A673 (cell line): ENCODE results near the gene NEO1.

Source experiments
- EZH2 ChIP-seq: fragments of 200-600 bp; sonication (generic); IDR thresholded peaks from 2 replicates; pipeline ENCODE4 v1.6.1; 2017; ENCODE audit warnings: borderline replicate concordance, low read depth, mild to moderate bottlenecking, mixed read lengths, antibody characterized with exemption, low read length; ENCODE audit not compliant: poor library complexity, severe bottlenecking
- TF ChIP-seq, protein P1 (sequence below): fragments of 300-800, 200-600 bp; sonication (generic); conservative IDR thresholded peaks from 2 replicates; pipeline ENCODE4 v1.5.1; 2017; ENCODE audit warnings: low read depth, mild to moderate bottlenecking, antibody characterized with exemption, low read length, moderate library complexity, mixed read lengths

DNA sequence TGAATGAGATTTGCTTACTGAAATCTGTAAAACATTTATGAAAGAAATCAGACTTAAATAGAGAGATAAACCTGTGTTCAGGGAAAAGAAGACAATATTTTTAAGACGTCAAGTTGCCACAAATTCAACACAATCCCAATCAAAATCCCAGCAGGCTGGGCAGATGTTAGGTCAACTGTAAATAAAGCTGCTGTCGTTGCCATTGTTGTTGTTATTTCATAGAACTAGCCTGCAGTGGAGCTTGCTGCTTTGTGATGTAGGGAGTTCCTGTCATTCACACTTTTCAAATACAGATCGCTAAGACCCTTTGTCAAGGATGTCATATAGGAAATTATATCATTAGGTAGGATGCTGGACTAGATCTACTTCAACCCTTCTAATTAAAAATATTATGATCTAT, 123.1 kb downstream of the NEO1 start:
- TF ChIP-seq, protein P1, sequence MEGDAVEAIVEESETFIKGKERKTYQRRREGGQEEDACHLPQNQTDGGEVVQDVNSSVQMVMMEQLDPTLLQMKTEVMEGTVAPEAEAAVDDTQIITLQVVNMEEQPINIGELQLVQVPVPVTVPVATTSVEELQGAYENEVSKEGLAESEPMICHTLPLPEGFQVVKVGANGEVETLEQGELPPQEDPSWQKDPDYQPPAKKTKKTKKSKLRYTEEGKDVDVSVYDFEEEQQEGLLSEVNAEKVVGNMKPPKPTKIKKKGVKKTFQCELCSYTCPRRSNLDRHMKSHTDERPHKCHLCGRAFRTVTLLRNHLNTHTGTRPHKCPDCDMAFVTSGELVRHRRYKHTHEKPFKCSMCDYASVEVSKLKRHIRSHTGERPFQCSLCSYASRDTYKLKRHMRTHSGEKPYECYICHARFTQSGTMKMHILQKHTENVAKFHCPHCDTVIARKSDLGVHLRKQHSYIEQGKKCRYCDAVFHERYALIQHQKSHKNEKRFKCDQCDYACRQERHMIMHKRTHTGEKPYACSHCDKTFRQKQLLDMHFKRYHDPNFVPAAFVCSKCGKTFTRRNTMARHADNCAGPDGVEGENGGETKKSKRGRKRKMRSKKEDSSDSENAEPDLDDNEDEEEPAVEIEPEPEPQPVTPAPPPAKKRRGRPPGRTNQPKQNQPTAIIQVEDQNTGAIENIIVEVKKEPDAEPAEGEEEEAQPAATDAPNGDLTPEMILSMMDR = no peak
- no peak for TF ChIP-seq EZH2
